GM18873 (cell line): ENCODE data around the gene PPIA.

Experiments
- ATAC-seq: cut with Tn5 transposase; IDR thresholded peaks from one replicate; pipeline ENCODE4 v1.9.1; 2021; ENCODE audit warnings: mild to moderate bottlenecking, moderate library complexity, moderate number of reproducible peaks; ENCODE audit not compliant: unreplicated experiment, low FRiP score

The PPIA gene

GRCh38 chr7:44796504-44797328 is at the start of gene PPIA:
Gene PPIA, plus strand, starts transcription at chr7:44796681. Its CDS starts 44 bp downstream, at chr7:44796725.
- ATAC-seq, result peak; percentile 81

DNA sequence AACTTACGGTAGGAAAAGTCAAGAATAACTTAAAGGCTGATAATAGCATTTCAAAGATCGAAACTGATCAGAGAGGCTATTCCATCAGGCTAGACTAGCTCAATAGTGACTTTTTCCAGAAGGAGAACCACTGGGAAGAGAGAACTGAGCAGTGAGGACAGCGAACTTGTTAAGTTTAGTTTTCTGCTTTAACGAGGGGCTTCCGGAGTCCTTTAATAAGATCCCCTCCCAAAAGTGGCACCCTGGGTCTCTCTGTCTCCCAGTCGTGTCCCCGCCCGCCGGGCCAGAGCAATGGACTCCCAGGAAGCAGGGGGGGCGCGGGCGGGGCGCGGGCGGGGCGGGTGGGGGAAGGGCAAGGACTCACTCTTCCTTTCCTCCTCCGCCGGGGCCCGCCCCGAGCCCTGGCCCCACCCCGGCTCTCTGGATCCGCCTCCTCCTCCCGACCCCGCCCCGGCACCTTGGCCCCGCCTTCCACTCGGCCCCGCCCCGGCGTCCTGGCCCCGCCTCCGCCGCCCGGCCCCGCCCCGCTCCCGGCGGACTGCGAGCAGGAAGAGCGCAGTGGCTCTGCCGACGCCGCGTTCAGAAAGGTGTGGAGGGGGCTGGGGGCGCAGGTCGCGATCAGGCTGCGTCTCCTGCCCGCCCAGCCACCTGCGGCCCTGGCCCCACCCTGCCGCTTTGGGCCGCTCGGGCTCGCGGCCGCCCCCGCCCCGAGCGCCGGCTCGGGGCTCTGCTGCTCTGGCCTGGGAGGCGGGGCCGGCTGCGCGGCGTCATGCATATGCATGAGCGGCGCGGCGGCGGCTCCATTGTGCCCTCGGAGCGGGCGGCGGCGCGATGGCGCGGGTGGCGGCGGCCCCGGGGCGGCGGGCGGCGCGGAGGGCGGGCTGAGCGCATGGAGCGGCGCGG is 48.2 kb upstream of the PPIA start, which contains the start of gene ZMIZ2:
Gene ZMIZ2 (plus strand): TSS at position 803 of the 903 bp plus-strand sequence. CDS start 7,403 bp downstream, outside the sequence.
- ATAC-seq, result peak; percentile 40

- peak; percentile 1 for ATAC-seq
Measured at GRCh38 chr7:44748948-44749731, 47.3 kb upstream of the PPIA start.

DNA sequence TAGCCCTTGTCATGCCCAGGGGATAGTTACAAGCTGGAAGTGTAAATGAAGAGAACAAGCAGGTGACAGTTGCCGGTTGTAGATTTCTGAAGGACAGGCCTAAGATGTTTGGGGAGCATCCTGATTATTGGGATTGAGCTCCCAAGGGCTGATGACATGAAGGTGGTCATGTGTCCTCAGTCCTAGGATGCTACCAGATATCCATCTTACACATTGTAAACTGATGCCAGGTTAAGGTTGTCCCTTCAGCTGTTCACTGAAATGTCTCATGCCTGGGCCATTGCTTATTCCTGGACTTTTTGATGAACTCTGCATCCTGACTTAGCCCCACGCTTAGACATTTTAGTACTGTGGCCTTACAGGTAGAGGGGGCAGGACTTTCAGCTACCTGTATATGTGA is 46.5 kb upstream of the PPIA start:
- no peak for ATAC-seq

DNA sequence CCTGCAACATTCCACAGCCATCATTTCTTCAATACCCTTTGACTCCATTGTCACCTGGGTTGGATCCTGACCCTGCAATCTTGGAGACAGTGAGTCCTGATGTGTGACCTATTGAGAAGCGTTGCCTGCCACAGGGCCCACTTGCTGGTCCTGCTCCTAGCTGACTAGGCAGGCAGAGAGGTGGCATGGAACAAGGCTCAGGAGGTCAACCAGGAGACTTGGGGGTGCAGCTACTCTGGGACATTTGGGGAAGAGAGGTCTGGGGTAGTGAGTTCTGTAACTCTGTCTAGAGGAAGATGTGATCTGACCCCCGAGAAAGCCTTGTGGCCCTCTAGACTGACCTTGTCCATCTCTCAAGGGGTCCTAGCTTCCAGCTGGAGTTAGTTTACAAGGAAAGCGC is 46.1 kb upstream of the PPIA start:
- no peak for ATAC-seq

DNA sequence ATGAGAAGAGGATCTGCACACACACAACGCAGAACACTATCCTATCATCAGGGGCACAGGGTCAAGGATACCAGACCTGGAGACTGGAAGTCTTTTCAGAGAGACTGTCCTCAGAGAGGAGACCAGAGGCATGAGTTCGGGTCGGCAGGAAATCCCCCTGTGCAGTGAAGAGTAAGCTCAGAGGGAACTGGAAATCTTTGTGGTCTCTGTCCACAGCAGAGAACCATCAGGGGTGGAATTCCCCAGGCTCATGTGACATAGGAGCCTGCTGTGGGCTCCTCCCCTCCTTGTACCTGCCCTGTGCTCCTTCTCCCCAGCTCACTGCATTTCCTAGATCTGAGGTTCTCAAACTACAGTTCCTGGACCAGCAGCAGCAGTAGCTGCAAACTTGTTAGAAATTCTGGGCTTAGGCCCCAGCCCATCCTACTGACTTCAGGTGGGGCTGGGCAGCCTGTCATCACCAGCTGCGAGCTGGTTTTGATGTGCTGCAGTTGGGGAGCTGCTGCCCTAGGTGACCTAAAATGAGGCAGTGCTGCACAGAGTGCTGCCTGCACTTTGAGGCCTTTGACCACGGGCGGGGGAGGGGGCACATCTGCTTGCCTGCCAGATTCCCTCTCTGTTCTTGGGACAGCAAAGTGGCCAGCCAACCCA is 45.4 kb upstream of the PPIA start:
- peak; percentile 75 for ATAC-seq

GRCh38 chr7:44752822-44753221 is 43.7 kb upstream of the PPIA start:
- ATAC-seq, result no peak

GRCh38 chr7:44754802-44755697 is 41.4 kb upstream of the PPIA start:
- ATAC-seq, result no peak

DNA sequence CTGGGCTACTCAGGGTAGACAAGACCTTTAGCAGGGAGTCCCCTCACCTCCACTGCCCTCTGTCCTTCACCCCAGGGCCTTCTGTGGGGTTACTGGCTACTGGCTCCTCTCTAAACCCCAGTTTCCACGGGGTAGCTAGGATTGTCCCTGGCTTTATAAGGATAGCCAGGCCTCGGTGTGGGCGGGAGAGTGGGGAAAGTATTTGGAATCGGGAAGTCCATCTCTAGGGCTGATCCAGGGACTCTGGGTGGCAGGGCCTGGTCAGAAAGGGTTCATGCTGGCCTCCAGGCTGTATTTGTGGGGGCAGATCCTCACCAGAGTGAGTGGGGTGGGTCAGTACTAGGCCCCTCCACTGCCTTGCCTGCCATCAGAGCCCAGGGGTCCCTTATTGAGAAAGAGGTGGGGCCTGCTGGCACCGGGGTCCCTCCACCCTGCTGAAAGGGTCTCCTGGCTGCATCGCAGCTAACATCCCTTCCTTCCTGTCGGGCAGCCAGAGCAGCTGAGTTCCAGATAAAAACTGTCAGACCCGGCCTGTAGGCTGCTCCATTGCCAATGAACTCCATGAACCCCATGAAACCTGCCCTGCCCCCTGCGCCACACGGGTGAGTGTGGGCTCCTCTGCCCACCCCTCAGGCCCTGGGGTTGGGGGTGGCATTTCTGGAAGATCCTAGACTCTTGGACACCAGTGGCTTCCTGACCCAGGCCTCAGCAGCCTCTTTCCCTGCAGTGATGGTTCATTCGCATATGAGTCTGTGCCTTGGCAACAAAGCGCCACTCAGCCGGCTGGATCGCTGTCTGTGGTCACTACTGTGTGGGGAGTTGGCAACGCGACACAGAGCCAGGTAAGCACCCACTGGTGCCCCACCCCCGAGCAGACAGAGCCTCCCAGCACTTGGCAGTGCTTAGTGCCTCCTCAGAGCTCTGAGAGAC is 40.5 kb upstream of the PPIA start:
- no peak for ATAC-seq

GRCh38 chr7:44756904-44757303 is 39.6 kb upstream of the PPIA start:
- no peak for ATAC-seq

DNA sequence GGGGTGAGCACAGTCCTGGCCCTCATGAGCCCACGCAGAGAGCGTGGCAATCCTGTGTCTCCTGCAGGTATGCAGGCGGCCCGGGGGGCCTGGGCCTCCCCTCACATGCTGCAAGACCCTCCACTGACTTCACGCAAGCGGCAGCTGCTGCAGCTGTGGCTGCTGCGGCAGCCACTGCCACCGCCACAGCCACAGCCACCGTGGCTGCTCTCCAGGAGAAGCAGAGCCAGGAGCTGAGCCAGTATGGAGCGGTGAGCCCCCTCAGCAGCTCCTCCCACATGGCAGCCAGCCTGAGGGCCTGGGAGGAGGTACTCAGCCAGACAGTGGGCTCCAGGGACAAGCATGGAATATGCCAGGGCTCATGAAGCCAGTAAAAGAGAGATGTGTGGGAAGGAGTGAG is 39.2 kb upstream of the PPIA start:
- no peak for ATAC-seq

DNA sequence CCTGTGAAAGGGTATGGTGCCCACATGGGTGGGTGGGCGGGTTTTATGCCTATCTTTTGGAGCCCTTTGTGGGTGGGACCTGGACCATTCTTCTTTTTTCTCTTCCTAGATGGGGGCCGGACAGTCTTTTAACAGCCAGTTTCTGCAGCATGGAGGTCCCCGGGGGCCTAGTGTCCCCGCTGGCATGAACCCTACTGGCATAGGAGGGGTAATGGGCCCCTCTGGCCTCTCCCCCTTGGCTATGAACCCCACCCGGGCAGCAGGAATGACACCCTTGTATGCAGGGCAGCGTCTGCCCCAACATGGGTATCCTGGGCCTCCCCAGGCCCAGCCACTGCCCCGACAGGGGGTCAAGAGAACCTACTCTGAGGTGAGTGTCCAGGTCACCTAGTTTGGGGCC is 38.7 kb upstream of the PPIA start:
- ATAC-seq, result no peak

GRCh38 chr7:44759246-44759645 is 37.2 kb upstream of the PPIA start:
- no peak for ATAC-seq

GRCh38 chr7:44760034-44760580 is 36.4 kb upstream of the PPIA start:
- ATAC-seq, result no peak

DNA sequence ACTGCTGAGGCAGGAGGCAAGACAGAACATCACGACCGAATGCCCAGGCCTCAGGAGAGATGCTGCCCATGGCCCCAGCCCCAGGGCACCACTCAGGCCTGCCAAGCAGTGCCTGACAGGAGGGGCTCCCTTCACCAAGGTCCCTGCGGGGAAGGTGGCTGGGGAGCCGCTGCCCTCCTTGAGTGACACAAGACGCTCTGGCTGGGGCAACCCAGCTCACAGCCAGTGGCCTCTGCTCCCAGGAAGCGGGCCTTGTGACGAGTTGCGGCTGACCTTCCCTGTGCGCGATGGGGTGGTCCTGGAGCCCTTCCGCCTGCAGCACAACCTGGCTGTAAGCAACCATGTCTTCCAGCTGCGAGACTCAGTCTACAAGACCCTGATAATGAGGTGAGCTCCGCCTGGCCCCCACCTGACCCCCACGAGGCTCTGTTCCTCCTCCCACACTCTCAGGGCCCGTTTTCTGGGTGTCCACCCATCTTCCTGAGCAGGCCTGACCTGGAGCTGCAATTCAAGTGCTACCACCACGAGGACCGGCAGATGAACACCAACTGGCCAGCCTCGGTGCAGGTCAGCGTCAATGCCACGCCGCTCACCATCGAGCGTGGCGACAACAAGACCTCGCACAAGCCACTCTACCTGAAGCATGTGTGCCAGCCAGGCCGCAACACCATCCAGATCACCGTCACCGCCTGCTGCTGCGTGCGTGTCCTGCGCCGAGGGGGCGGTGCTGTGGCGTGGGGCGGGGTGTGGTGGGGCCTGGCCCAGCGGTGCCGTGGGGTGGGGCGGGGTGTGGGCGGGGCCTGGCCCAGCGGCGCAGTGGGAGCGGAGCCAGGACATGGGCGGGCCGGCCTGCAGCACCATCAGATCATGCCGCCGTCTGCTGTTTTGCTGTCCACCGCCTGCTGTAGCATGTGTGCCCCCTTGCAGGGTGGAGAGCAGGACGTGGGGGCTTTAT is 35.0 kb upstream of the PPIA start:
- ATAC-seq, result no peak

- ATAC-seq, result no peak
Measured at GRCh38 chr7:44762300-44762699, 34.2 kb upstream of the PPIA start.
